HEK293 (cell line): Measurements from ENCODE around the gene NPR3.

ENCODE experiments used
- CTCF ChIA-PET: fragments of 350-600 bp; formaldehyde crosslinking; extraction: SDS; loops from one replicate; lab custom pipeline; 2021; ENCODE audit warnings: antibody characterized with exemption; lab: Yijun Ruan, JAX
- POLR2A ChIA-PET: fragments of 300-600 bp; formaldehyde crosslinking; extraction: SDS; loops from one replicate; lab custom pipeline; 2020; ENCODE audit warnings: antibody characterized with exemption, inconsistent platforms; lab: Yijun Ruan, JAX
- H3K27ac ChIP-seq: fragments of 200-500 bp; sonication (Bioruptor generic); 2 replicates; pipeline ENCODE4 v1.5.1; 2014; ENCODE audit warnings: low read depth, low read length, control low read depth, inconsistent platforms; ENCODE audit errors: extremely low read depth
- H3K36me3 ChIP-seq, 2 experiments: fragments of 200-500 bp in 1 of 2; sonication (Bioruptor generic) in 1 of 2; 1 replicate in 1 of 2; 2 replicates in 1 of 2; pipeline ENCODE4 v1.5.1; 2014 to 2017; ENCODE audit warnings: inconsistent platforms in 2 of 2, low read length in 2 of 2; ENCODE audit not compliant: control insufficient read depth in 2 of 2, insufficient read depth in 1 of 2
- H3K4me1 ChIP-seq: fragments of 200-500 bp; sonication (Bioruptor generic); 2 replicates; pipeline ENCODE4 v1.5.1; 2014; ENCODE audit warnings: mild to moderate bottlenecking, low read length, inconsistent platforms; ENCODE audit not compliant: control insufficient read depth, insufficient read depth
- H3K4me3 ChIP-seq: 2 replicates; pipeline ENCODE4 v1.5.1; 2011; ENCODE audit warnings: low read depth, mild to moderate bottlenecking, control low read depth, low read length, moderate library complexity
- H3K9me3 ChIP-seq: fragments of 200-500 bp; sonication (Bioruptor generic); 2 replicates; pipeline ENCODE4 v1.5.1; 2014; ENCODE audit warnings: low read depth, low read length, inconsistent platforms; ENCODE audit not compliant: control insufficient read depth, insufficient read depth
- GLIS2 ChIP-seq: fragments of 450-650 bp; formaldehyde crosslinking; IDR thresholded peaks from 2 replicates; pipeline ENCODE4 v1.5.1; 2016; ENCODE audit warnings: missing biosample characterization, missing genetic modification characterization
- HIC1 ChIP-seq: fragments of 450-650 bp; formaldehyde crosslinking; IDR thresholded peaks from 2 replicates; pipeline ENCODE4 v1.5.1; 2016; ENCODE audit warnings: missing biosample characterization, missing genetic modification characterization
- KLF10 ChIP-seq: fragments of 450-650 bp; IDR thresholded peaks from 2 replicates; pipeline ENCODE4 v1.5.1; 2018; ENCODE audit warnings: missing biosample characterization, mild to moderate bottlenecking, missing genetic modification characterization
- PBX3 ChIP-seq: sonication (generic); formaldehyde crosslinking; IDR thresholded peaks from 2 replicates; pipeline ENCODE4 v1.8.1; 2022; ENCODE audit warnings: mild to moderate bottlenecking, moderate library complexity, missing genetic modification reagents
- PRDM2 ChIP-seq: fragments of 450-650 bp; formaldehyde crosslinking; IDR thresholded peaks from 2 replicates; pipeline ENCODE4 v1.5.1; 2016; ENCODE audit warnings: missing biosample characterization, missing genetic modification characterization, borderline replicate concordance
- RBAK ChIP-seq: fragments of 450-650 bp; formaldehyde crosslinking; IDR thresholded peaks from 2 replicates; pipeline ENCODE4 v1.5.1; 2016; ENCODE audit warnings: missing biosample characterization, missing genetic modification characterization
- YY1 ChIP-seq: fragments of 450-650 bp; formaldehyde crosslinking; IDR thresholded peaks from 2 replicates; pipeline ENCODE4 v1.5.1; 2018; ENCODE audit warnings: missing biosample characterization, missing genetic modification characterization
- ZBTB17 ChIP-seq: fragments of 450-650 bp; formaldehyde crosslinking; IDR thresholded peaks from 2 replicates; pipeline ENCODE4 v1.5.1; 2016; ENCODE audit warnings: missing biosample characterization, missing genetic modification characterization
- ZNF146 ChIP-seq: fragments of 450-650 bp; formaldehyde crosslinking; IDR thresholded peaks from 2 replicates; pipeline ENCODE4 v1.5.1; 2016; ENCODE audit warnings: missing biosample characterization, missing genetic modification characterization
- ZNF211 ChIP-seq: fragments of 450-650 bp; formaldehyde crosslinking; IDR thresholded peaks from 2 replicates; pipeline ENCODE4 v1.5.1; 2016; ENCODE audit warnings: low read depth, missing biosample characterization, missing genetic modification characterization
- ZNF23 ChIP-seq: fragments of 450-650 bp; formaldehyde crosslinking; IDR thresholded peaks from 2 replicates; pipeline ENCODE4 v1.5.1; 2016; ENCODE audit warnings: missing biosample characterization, missing genetic modification characterization, borderline replicate concordance
- ZNF266 ChIP-seq: fragments of 450-650 bp; formaldehyde crosslinking; IDR thresholded peaks from 2 replicates; pipeline ENCODE4 v1.5.1; 2016; ENCODE audit warnings: missing biosample characterization, missing genetic modification characterization, low read depth
- ZNF341 ChIP-seq: fragments of 450-650 bp; formaldehyde crosslinking; IDR thresholded peaks from 2 replicates; pipeline ENCODE4; 2016; ENCODE audit warnings: low read depth, missing biosample characterization, missing genetic modification characterization
- ZNF354C ChIP-seq: fragments of 450-650 bp; formaldehyde crosslinking; IDR thresholded peaks from 2 replicates; pipeline ENCODE4 v1.5.1; 2016; ENCODE audit warnings: missing biosample characterization, missing genetic modification characterization, low read depth, borderline replicate concordance
- ZNF362 ChIP-seq: fragments of 450-650 bp; formaldehyde crosslinking; IDR thresholded peaks from 2 replicates; pipeline ENCODE4 v1.5.1; 2016; ENCODE audit warnings: missing biosample characterization, missing genetic modification characterization
- ZNF394 ChIP-seq: fragments of 450-650 bp; formaldehyde crosslinking; IDR thresholded peaks from 2 replicates; pipeline ENCODE4 v1.5.1; 2016; ENCODE audit warnings: missing biosample characterization, missing genetic modification characterization, mild to moderate bottlenecking, moderate library complexity, borderline replicate concordance
- ZNF514 ChIP-seq: fragments of 450-650 bp; formaldehyde crosslinking; IDR thresholded peaks from 2 replicates; pipeline ENCODE4 v1.5.1; 2016; ENCODE audit warnings: missing biosample characterization, missing genetic modification characterization
- ZNF529 ChIP-seq: fragments of 450-650 bp; formaldehyde crosslinking; IDR thresholded peaks from 2 replicates; pipeline ENCODE4 v1.5.1; 2017; ENCODE audit warnings: missing genetic modification characterization, missing biosample characterization; ENCODE audit not compliant: insufficient replicate concordance
- ZNF629 ChIP-seq: fragments of 450-650 bp; formaldehyde crosslinking; IDR thresholded peaks from 2 replicates; pipeline ENCODE4 v1.5.1; 2017; ENCODE audit warnings: missing biosample characterization, missing genetic modification characterization
- TF ChIP-seq, protein P1 (sequence below): fragments of 450-650 bp; formaldehyde crosslinking; IDR thresholded peaks from 2 replicates; pipeline ENCODE4 v1.5.1; 2016; ENCODE audit warnings: missing biosample characterization, missing genetic modification characterization
- TF ChIP-seq, protein P2 (sequence below): fragments of 450-650 bp; formaldehyde crosslinking; IDR thresholded peaks from 2 replicates; pipeline ENCODE4 v1.5.1; 2016; ENCODE audit warnings: missing biosample characterization, missing genetic modification characterization
- TF ChIP-seq, protein P3 (sequence below): fragments of 450-650 bp; formaldehyde crosslinking; IDR thresholded peaks from 2 replicates; pipeline ENCODE4 v1.5.1; 2016; ENCODE audit warnings: missing biosample characterization, missing genetic modification characterization, borderline replicate concordance

Gene NPR3

GRCh38 chr5:32839106-32839505 is 128.0 kb downstream of the NPR3 start (continued):
- TF ChIP-seq PRDM2 (no peak), KLF10 (tag by site-specific recombination) (no peak), ZNF266 (tag by site-specific recombination) (no peak), ZNF514 (no peak), ZNF362 (tag by site-specific recombination) (no peak), ZNF629 (tag by site-specific recombination) (no peak)
- TF ChIP-seq, protein P1, sequence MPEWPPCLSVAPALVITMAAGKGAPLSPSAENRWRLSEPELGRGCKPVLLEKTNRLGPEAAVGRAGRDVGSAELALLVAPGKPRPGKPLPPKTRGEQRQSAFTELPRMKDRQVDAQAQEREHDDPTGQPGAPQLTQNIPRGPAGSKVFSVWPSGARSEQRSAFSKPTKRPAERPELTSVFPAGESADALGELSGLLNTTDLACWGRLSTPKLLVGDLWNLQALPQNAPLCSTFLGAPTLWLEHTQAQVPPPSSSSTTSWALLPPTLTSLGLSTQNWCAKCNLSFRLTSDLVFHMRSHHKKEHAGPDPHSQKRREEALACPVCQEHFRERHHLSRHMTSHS, result no peak

GRCh38 chr5:32840606-32841005 is 129.5 kb downstream of the NPR3 start:
- no peaks in the 10 kb centered on the region for H3K9me3 ChIP-seq
- no peak overlapping the region for H3K4me3 ChIP-seq
- H3K36me3 ChIP-seq, result no peaks in the 10 kb centered on the region
- H3K4me1 ChIP-seq, result no peaks in the 10 kb centered on the region
- ChIA-PET POLR2A (no interaction called here), CTCF (interaction anchor here (0.7 kb wide), 1 partner anchor 48 kb away, joined by 4 read pairs; no protein-coding TSS in a partner anchor)
- no peak overlapping the region for H3K27ac ChIP-seq
- TF ChIP-seq RBAK (tag by site-specific recombination) (no peak), GLIS2 (tag by site-specific recombination) (no peak), ZNF211 (tag by site-specific recombination) (no peak), ZBTB17 (tag by site-specific recombination) (no peak), ZNF341 (tag by site-specific recombination) (no peak), ZNF23 (tag by site-specific recombination) (no peak), HIC1 (tag by site-specific recombination) (no peak), ZNF394 (tag by site-specific recombination) (no peak), YY1 (tag by site-specific recombination) (no peak), ZNF354C (tag by site-specific recombination) (no peak), PBX3 (CRISPR knock-in tag) (no peak), ZNF146 (no peak), ZNF529 (tag by site-specific recombination) (no peak)
- TF ChIP-seq, protein P2, sequence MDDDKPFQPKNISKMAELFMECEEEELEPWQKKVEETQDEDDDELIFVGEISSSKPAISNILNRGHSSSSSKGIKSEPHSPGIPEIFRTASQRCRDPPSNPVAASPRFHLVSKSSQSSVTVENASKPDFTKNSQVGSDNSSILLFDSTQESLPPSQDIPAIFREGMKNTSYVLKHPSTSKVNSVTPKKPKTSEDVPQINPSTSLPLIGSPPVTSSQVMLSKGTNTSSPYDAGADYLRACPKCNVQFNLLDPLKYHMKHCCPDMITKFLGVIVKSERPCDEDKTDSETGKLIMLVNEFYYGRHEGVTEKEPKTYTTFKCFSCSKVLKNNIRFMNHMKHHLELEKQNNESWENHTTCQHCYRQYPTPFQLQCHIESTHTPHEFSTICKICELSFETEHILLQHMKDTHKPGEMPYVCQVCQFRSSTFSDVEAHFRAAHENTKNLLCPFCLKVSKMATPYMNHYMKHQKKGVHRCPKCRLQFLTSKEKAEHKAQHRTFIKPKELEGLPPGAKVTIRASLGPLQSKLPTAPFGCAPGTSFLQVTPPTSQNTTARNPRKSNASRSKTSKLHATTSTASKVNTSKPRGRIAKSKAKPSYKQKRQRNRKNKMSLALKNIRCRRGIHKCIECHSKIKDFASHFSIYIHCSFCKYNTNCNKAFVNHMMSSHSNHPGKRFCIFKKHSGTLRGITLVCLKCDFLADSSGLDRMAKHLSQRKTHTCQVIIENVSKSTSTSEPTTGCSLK (tag by site-specific recombination), result no peak
- TF ChIP-seq, protein P3, sequence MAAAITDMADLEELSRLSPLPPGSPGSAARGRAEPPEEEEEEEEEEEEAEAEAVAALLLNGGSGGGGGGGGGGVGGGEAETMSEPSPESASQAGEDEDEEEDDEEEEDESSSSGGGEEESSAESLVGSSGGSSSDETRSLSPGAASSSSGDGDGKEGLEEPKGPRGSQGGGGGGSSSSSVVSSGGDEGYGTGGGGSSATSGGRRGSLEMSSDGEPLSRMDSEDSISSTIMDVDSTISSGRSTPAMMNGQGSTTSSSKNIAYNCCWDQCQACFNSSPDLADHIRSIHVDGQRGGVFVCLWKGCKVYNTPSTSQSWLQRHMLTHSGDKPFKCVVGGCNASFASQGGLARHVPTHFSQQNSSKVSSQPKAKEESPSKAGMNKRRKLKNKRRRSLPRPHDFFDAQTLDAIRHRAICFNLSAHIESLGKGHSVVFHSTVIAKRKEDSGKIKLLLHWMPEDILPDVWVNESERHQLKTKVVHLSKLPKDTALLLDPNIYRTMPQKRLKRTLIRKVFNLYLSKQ (tag by site-specific recombination), result no peak
